ENCODE data around the gene SLC39A11. TPM values are rescaled to one million over a fixed set of nuclear protein-coding genes. Genes with fewer than 3 reads are reported as not detected.

Gene SLC39A11
- total RNA-seq, 1 experiment from 2014 or later = 46.4 TPM

DNA sequence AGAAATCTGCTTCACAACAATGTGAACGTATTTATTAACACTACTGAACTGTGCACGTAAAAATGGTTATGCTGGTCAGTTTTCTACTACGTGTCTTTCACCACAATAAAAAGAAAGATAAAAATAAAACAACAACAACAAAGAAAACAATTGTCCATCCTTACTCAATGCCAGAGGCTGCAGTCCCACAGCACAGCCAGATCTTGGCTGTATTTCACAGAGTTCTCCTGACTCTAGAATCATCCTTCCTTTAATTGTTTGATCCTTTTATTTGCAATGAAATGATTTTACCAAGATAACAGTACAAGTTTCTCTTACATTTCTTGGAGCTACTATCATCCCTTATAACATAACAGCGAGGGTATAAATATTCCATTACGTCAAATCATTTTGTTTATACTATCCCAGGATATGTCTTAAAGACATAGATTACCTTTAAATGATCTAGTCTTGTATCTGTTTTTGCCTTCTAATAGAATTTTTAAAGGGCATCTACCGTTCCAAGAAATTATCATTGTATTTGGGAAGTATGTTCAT, 103.3 kb downstream of the SLC39A11 start (continued):
- TF ChIP-seq, protein P1, sequence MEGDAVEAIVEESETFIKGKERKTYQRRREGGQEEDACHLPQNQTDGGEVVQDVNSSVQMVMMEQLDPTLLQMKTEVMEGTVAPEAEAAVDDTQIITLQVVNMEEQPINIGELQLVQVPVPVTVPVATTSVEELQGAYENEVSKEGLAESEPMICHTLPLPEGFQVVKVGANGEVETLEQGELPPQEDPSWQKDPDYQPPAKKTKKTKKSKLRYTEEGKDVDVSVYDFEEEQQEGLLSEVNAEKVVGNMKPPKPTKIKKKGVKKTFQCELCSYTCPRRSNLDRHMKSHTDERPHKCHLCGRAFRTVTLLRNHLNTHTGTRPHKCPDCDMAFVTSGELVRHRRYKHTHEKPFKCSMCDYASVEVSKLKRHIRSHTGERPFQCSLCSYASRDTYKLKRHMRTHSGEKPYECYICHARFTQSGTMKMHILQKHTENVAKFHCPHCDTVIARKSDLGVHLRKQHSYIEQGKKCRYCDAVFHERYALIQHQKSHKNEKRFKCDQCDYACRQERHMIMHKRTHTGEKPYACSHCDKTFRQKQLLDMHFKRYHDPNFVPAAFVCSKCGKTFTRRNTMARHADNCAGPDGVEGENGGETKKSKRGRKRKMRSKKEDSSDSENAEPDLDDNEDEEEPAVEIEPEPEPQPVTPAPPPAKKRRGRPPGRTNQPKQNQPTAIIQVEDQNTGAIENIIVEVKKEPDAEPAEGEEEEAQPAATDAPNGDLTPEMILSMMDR (IDR thresholded peaks at IDR 0.05 in 2 of 3, conservative IDR thresholded peaks at IDR 0.05 in 1 of 3; ENCODE audit: borderline replicate concordance in 1 of 3, insufficient read depth in 1 of 3, low read depth in 2 of 3, low read length in 2 of 3) = no peak
- TF ChIP-seq EZH2phosphoT487 (IDR thresholded peaks at IDR 0.05; ENCODE audit: borderline replicate concordance) (no peak), ZNF274 (IDR thresholded peaks at IDR 0.05; ENCODE audit: low read depth, low read length) (no peak), SIN3A (IDR thresholded peaks at IDR 0.05; ENCODE audit: low read depth) (no peak), TCF7L2 (IDR thresholded peaks at IDR 0.05; ENCODE audit: borderline replicate concordance, extremely low read depth, insufficient read depth, insufficient read length) (no peak), JUND (IDR thresholded peaks at IDR 0.05) (no peak)

DNA sequence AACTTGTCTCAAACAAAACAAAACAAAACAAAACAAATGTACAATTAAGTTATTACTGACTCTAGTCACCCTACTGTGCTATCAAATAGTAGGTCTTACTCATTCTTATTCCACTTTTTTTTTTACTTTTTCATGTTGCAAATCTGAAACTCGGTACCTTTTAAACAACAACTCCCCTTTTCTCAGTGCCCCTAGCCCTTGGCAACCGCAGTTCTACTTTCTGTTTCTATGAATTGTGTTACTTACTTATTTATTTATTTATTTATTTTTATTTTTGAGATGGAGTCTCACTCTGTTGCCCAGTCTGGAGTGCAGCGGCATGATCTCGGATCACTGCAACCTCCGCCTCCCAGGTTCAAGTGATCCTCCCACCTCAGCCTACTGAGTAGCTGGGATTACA, 104.0 kb downstream of the SLC39A11 start:
- ChIA-PET CTCF (interaction anchor here (0.9 kb wide), 1 partner anchor 168 kb away, joined by 3 read pairs; no protein-coding TSS in a partner anchor), RAD21 (ENCODE audit: low non-redundant PET in 1 of 2, low total read pairs in 2 of 2, uncharacterized antibody in 2 of 2, unreplicated experiment in 2 of 2) (no interaction called here), POLR2A (interaction anchor here (0.6 kb wide), 1 partner anchor 1087 kb away, joined by 3 read pairs; no protein-coding TSS in a partner anchor)
- H4K20me1 ChIP-seq (ENCODE audit: insufficient read depth) = no peaks in the 10 kb centered on the region
- peaks cover 28 to 33% of the 10 kb centered on the region in 2 experiments for H3K4me1 ChIP-seq (ENCODE audit: control insufficient read depth in 1 of 2, insufficient read depth in 2 of 2, low read length in 2 of 2)
- intact Hi-C loops (cut with micrococcal nuclease) = loop anchor here (10.0 kb wide), 1 partner anchor 424 kb away; no protein-coding TSS in a partner anchor
- H3K4me3 ChIP-seq (replicated peaks in 1 of 2; ENCODE audit: low read depth in 1 of 2, low read length in 2 of 2) = no peak overlapping the region
- H3K27ac ChIP-seq (ENCODE audit: low read depth, low read length) = no peak overlapping the region
- H3K9me3 ChIP-seq (ENCODE audit: control insufficient read depth in 1 of 2, insufficient read depth in 1 of 2, low read depth in 1 of 2, low read length in 2 of 2) = no peaks in the 10 kb centered on the region
- peaks cover 3% of the 10 kb centered on the region; the same call in 1 of the 2 replicates for H3K79me2 ChIP-seq (ENCODE audit: insufficient read depth, low read length)
- H3K9me2 ChIP-seq (ENCODE audit: insufficient read depth) = no peaks in the 10 kb centered on the region
- H3K9ac ChIP-seq (ENCODE audit: low read length) = no peak overlapping the region
- no peak for ATAC-seq
- no peak for TF ChIP-seq JUND (IDR thresholded peaks at IDR 0.05)
- no peak for TF ChIP-seq EGR1 (IDR thresholded peaks at IDR 0.05; ENCODE audit: low read depth)
- no peak for TF ChIP-seq SIN3A (IDR thresholded peaks at IDR 0.05; ENCODE audit: low read depth)
- no peak for TF ChIP-seq ZFX (IDR thresholded peaks at IDR 0.05)
- no peak for TF ChIP-seq FOSL1 (IDR thresholded peaks at IDR 0.05; ENCODE audit: low read depth)
- no peak for TF ChIP-seq YY1 (IDR thresholded peaks at IDR 0.05; ENCODE audit: extremely low read depth, insufficient replicate concordance, low read depth, low read length)
- no peak for TF ChIP-seq EZH2 (IDR thresholded peaks at IDR 0.05)
- TF ChIP-seq TCF7L2 (IDR thresholded peaks at IDR 0.05; ENCODE audit: borderline replicate concordance, extremely low read depth, insufficient read depth, insufficient read length) = no peak
- TF ChIP-seq, protein P2, sequence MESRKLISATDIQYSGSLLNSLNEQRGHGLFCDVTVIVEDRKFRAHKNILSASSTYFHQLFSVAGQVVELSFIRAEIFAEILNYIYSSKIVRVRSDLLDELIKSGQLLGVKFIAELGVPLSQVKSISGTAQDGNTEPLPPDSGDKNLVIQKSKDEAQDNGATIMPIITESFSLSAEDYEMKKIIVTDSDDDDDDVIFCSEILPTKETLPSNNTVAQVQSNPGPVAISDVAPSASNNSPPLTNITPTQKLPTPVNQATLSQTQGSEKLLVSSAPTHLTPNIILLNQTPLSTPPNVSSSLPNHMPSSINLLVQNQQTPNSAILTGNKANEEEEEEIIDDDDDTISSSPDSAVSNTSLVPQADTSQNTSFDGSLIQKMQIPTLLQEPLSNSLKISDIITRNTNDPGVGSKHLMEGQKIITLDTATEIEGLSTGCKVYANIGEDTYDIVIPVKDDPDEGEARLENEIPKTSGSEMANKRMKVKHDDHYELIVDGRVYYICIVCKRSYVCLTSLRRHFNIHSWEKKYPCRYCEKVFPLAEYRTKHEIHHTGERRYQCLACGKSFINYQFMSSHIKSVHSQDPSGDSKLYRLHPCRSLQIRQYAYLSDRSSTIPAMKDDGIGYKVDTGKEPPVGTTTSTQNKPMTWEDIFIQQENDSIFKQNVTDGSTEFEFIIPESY (IDR thresholded peaks at IDR 0.05; ENCODE audit: extremely low read depth, insufficient replicate concordance, low read length) = no peak
- TF ChIP-seq ZNF274 (IDR thresholded peaks at IDR 0.05; ENCODE audit: low read depth, low read length) = no peak
- TF ChIP-seq CBX3 (IDR thresholded peaks at IDR 0.05; ENCODE audit: low read depth) = no peak
- no peak for TF ChIP-seq POLR2AphosphoS5 (IDR thresholded peaks at IDR 0.05; ENCODE audit: low read depth, low read length)
- TF ChIP-seq SP1 (IDR thresholded peaks at IDR 0.05; ENCODE audit: low read depth) = no peak
- TF ChIP-seq, protein P1 (IDR thresholded peaks at IDR 0.05 in 2 of 3, conservative IDR thresholded peaks at IDR 0.05 in 1 of 3; ENCODE audit: borderline replicate concordance in 1 of 3, insufficient read depth in 1 of 3, low read depth in 2 of 3, low read length in 2 of 3) = no peak
- no peak for TF ChIP-seq ELF1 (IDR thresholded peaks at IDR 0.05; ENCODE audit: borderline replicate concordance, low read depth)
- no peak for TF ChIP-seq EZH2phosphoT487 (IDR thresholded peaks at IDR 0.05; ENCODE audit: borderline replicate concordance)
- TF ChIP-seq SRF (IDR thresholded peaks at IDR 0.05; ENCODE audit: low read depth) = no peak
- TF ChIP-seq POLR2A (IDR thresholded peaks at IDR 0.05; ENCODE audit: borderline replicate concordance, extremely low read depth, insufficient read depth, insufficient read length) = no peak
- no peak overlapping the region for H3K4me2 ChIP-seq (ENCODE audit: low read length)
- H3K36me3 ChIP-seq (ENCODE audit: control insufficient read depth in 1 of 2, insufficient read depth in 2 of 2, low read length in 2 of 2) = no peaks in the 10 kb centered on the region
- H3K27me3 ChIP-seq (ENCODE audit: insufficient read depth, low read length) = no peaks in the 10 kb centered on the region
- BruUV-seq (replicated peaks) = no TSS peak
- H2AFZ ChIP-seq (ENCODE audit: low read depth, low read length, poor library complexity, severe bottlenecking) = no peak overlapping the region
- no peak for DNase-seq (ENCODE audit: low read depth, low spot score)
